ENCODE data around the gene PER2.
"Not testable (repeated sequence)": the region's sequence is repeated elsewhere in the genome, so short reads cannot be mapped to it uniquely, and the experiment has no call there.

PER2 gene

GRCh38 chr2:238287737-238288649, at the start of gene PER2:
Gene PER2 (minus strand): TSS chr2:238288610. CDS start chr2:238277936, 10,674 bp downstream.
- peak; percentile 83 for DNase-seq

- DNase-seq, result no peak
Observed at GRCh38 chr2:238337846-238338245, 49.4 kb upstream of the PER2 start.

- no peak for DNase-seq
Observed at GRCh38 chr2:238336793-238337444, 48.5 kb upstream of the PER2 start.

GRCh38 chr2:238336151-238336550, 47.7 kb upstream of the PER2 start:
- no peak for DNase-seq

GRCh38 chr2:238335591-238335990, 47.2 kb upstream of the PER2 start:
- not testable (repeated sequence) for DNase-seq

GRCh38 chr2:238334885-238335284, 46.5 kb upstream of the PER2 start:
- DNase-seq, result no peak

GRCh38 chr2:238331916-238332315, 43.5 kb upstream of the PER2 start:
- no peak for DNase-seq

GRCh38 chr2:238330391-238330790, 42.0 kb upstream of the PER2 start:
- no peak for DNase-seq

GRCh38 chr2:238327751-238328150, 39.3 kb upstream of the PER2 start:
- no peak for DNase-seq

GRCh38 chr2:238326801-238327365, 38.5 kb upstream of the PER2 start:
- no peak for DNase-seq

GRCh38 chr2:238325694-238326093, 37.3 kb upstream of the PER2 start:
- no peak for DNase-seq

GRCh38 chr2:238324248-238324647, 35.8 kb upstream of the PER2 start:
- not testable (repeated sequence) for DNase-seq

- no peak for DNase-seq
Observed at GRCh38 chr2:238322001-238322411, 33.6 kb upstream of the PER2 start.

GRCh38 chr2:238321467-238321866, 33.1 kb upstream of the PER2 start:
- no peak for DNase-seq

GRCh38 chr2:238320648-238321281, 32.4 kb upstream of the PER2 start:
- DNase-seq, result peak; percentile 40

GRCh38 chr2:238320246-238320647, 31.8 kb upstream of the PER2 start, which contains the start of gene TRAF3IP1:
Gene TRAF3IP1 (plus strand): TSS chr2:238320518. CDS start chr2:238320663, 145 bp downstream.
- peak; percentile 95 for DNase-seq

GRCh38 chr2:238315031-238315595, 26.7 kb upstream of the PER2 start:
- no peak for DNase-seq

GRCh38 chr2:238314576-238314975, 26.2 kb upstream of the PER2 start:
- DNase-seq, result no peak

GRCh38 chr2:238313991-238314350, 25.6 kb upstream of the PER2 start:
- DNase-seq, result no peak

- DNase-seq, result no peak
Observed at GRCh38 chr2:238313289-238313990, 25.0 kb upstream of the PER2 start.

- not testable (repeated sequence) for DNase-seq
Observed at GRCh38 chr2:238310721-238311120, 22.3 kb upstream of the PER2 start.

GRCh38 chr2:238308177-238308576, 19.8 kb upstream of the PER2 start:
- DNase-seq, result no peak
